Limb (tissue), 2 donors: Measurements from ENCODE around the gene OPA1.

Experiments
- DNase-seq, 2 donors: peaks; one replicate each; pipeline ENCODE4 v3.0.0-alpha.2; 2016; ENCODE audit errors: extremely low spot score in 2 of 2

The OPA1 gene

DNA sequence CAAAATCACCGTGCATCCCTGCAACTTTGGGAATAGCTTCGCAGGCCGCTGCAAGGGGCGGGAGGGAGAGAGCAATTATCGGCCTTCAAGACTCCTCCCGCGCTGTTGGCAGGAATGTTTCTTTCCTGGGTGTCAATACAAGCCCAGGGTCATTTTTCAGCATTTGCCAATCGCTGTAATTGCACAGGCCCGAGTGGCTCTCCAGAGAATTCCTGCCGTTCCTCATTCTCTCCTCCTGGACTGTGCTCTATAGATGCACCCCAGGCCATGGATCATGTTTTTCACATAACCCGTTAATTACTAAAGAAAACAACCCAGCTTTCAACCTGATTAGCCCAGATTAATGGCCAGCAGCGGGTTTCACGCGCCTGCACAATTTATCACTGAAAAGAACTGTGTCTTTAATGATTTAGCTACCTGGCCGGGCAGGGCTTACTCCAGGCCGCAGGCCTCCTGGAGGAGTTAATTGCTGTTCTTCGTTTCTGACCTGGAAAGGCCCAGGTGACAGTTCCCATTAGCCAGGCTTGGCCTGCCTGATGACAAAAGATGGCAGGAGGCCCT, 144.3 kb downstream of the OPA1 start:
- no peak for DNase-seq

DNA sequence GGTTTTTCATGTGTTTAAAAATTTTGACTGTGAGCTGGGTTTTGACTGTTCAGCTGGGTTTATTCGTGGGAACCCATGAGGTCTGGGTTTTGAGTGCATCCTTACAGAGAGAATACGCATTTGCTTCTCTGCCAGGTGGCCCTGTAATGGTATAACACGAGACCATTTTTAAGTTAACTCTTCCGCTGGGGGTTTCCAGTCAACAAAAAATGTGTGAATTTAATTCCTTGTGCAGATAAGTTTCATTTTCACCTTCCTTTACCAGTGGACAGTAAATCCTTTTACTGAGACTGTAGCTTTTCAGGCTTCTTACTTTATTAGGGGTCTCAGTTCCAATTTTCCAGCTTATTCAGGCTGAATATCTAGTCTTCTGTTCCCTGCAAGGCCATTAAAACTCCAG, 149.6 kb downstream of the OPA1 start:
- DNase-seq = no peak

DNA sequence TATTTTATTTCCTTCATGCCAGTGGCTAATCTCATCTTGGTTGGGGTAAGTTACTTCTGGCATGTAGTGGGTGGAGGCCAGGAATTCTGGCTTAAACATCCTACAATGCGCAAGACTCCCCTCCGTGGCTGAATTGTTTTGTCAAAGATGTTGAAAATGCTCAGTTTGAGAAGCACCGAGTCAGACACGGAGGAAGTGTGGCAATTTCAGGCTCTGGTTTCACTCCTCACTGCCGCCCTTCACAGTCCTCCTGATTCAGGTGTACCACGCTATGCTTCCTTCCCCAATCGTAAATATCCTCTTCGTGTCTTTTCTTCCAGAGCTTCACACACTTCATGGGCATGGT, 150.7 kb downstream of the OPA1 start:
- DNase-seq = no peak

DNA sequence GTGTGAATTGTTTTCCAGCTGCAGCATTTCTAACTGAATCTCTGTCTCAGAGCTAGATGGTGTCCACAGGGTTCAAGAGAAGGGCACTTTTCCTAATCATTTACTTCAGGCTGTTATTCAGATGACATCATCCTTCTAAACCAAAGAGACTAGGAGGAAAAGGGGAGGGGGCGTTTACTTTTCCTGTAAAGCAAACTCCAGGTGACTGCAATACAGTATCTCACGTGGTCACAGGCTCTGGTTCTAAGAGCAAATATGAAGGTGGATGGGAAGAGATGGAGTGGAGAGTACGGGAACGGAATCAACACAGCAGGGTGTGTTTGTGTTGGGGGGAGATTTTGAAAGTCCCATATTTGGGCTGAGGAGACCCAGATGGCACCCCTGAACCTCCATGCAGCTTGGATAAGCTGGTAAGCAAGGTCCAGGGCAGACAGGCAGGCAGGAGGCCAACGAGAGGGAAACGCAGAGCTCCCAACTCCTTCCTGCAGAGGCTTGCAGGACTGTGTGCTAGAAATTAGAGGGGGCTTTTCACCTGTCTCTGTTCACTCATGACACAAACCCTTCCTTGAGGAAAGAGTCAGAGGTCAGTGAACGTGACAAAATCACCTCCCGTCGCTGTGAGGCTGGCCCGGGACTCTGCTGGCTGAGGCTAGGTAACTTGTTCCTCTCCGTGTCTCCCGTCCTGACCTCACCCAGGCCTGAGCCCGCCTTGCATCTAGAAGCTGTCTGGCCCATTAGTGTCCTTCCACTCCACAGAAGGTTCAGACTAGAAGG, 151.2 kb downstream of the OPA1 start:
- DNase-seq = no peak

DNA sequence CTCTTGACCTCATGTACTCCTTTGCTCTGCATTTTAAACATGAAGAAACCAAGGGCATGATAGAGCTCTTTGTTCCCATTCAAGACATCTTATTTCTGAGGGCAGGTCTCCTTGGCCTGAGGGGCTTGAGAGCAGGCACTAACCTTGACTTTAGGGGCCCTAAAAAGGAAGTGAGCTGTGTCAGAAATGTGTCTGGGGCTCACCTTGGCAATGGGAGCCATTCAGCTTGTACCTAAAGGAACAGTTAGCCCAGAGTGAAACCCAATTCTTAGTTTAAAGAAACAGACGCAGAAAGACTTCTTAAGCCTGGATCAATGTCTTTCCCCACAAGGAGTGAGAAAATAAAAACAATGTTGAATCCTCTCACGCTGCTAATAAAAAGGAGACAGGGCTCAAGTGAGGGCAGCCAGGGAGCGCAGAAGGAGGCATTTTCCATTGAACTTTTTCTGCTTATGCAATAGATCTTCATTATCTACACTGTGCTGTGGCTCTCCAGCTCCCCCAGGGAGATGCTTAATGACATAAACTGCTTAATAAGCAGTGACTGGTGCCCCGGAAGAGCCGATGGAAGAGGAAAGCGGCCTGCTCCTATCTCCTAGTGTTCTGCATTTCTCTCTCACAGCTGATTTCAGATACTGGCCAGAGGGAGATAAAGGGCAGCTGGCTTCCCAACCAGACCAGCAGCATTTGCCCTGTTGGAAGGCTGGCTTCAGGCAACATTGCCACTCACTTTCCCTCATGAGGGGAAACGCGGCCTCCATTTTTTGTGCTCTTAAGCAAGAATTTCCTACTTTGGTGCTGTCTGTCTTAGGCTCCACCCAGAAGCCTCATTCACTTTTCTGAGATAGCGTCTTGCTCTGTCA, 152.0 kb downstream of the OPA1 start:
- no peak for DNase-seq

DNA sequence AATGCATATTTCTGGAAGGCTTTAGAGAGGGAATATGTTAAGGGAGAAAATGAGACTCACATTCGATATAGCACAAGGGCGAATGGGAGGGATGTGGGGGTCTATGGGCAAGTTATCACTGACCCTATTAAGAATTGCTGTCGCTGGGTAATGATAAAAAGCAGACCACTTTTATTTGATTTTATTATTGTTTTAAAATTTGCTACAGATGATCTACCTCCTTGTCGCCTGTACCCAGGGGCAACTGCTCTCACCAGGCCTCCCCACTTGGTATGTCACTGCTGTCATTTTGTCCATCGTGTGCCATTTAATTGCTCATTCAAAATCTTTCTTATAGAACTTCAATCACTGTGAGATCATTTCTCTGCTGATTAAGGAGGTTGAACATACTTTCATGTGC, 153.8 kb downstream of the OPA1 start:
- DNase-seq = no peak
